WTC11 (cell line): ENCODE results near the gene FAM217A.

Source experiments
- CBFB ChIP-seq: sonication (generic); formaldehyde crosslinking; IDR thresholded peaks from 2 replicates; pipeline ENCODE4 v1.8.1; 2022; ENCODE audit warnings: mild to moderate bottlenecking, low read depth, missing genetic modification reagents
- ESRRA ChIP-seq: sonication (generic); formaldehyde crosslinking; IDR thresholded peaks from 2 replicates; pipeline ENCODE4 v1.8.1; 2022; ENCODE audit warnings: mild to moderate bottlenecking, missing genetic modification reagents, borderline replicate concordance
- FOXP1 ChIP-seq: sonication (generic); formaldehyde crosslinking; IDR thresholded peaks from 2 replicates; pipeline ENCODE4 v1.8.0; 2022; ENCODE audit warnings: missing genetic modification reagents, mild to moderate bottlenecking, moderate library complexity, borderline replicate concordance
- NR2C2 ChIP-seq: sonication (generic); formaldehyde crosslinking; IDR thresholded peaks from 2 replicates; pipeline ENCODE4 v1.8.0; 2022; ENCODE audit warnings: mild to moderate bottlenecking, missing genetic modification reagents
- TF ChIP-seq, protein P1 (sequence below): fragments of 200-600 bp; IDR thresholded peaks from 2 replicates; pipeline ENCODE4 v1.8.0; 2022; ENCODE audit warnings: antibody characterized with exemption
- TF ChIP-seq, protein P2 (sequence below): sonication (generic); formaldehyde crosslinking; IDR thresholded peaks from 2 replicates; pipeline ENCODE4 v1.8.1; 2023; ENCODE audit warnings: mild to moderate bottlenecking, missing genetic modification reagents, moderate library complexity
- TF ChIP-seq, protein P3 (sequence below): fragments of 250-450 bp; sonication (Bioruptor Pico); IDR thresholded peaks from 2 replicates; pipeline ENCODE4 v1.9.0; 2021; ENCODE audit warnings: moderate library complexity, mild to moderate bottlenecking, inconsistent platforms, borderline replicate concordance
- TF ChIP-seq, protein P4 (sequence below): sonication (generic); formaldehyde crosslinking; IDR thresholded peaks from 2 replicates; pipeline ENCODE4 v1.8.0; 2022; ENCODE audit warnings: mild to moderate bottlenecking, missing genetic modification reagents
- TF ChIP-seq, protein P5 (sequence below): sonication (generic); formaldehyde crosslinking; IDR thresholded peaks from 2 replicates; pipeline ENCODE4 v1.8.0; 2023; ENCODE audit warnings: missing genetic modification reagents, mild to moderate bottlenecking, borderline replicate concordance

DNA sequence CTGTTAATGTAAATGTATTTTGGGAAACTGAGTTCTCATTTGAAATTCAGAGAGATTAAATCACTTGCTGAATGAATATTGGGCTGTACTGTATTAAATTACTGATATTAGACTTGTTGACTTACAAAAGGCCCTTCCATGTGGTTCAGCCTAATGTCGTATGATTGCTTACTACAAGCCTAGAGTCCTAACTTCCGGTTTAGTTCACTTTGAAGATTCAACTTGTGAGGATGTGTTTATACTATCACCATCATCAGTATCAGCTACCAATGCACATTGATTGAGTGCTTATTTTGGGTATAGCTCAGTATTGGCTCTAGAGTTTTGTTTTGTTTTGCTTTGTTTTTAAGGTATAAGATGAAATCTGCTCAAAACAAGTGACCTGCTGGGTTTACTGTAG, 48.3 kb downstream of the FAM217A start:
- TF ChIP-seq, protein P1, sequence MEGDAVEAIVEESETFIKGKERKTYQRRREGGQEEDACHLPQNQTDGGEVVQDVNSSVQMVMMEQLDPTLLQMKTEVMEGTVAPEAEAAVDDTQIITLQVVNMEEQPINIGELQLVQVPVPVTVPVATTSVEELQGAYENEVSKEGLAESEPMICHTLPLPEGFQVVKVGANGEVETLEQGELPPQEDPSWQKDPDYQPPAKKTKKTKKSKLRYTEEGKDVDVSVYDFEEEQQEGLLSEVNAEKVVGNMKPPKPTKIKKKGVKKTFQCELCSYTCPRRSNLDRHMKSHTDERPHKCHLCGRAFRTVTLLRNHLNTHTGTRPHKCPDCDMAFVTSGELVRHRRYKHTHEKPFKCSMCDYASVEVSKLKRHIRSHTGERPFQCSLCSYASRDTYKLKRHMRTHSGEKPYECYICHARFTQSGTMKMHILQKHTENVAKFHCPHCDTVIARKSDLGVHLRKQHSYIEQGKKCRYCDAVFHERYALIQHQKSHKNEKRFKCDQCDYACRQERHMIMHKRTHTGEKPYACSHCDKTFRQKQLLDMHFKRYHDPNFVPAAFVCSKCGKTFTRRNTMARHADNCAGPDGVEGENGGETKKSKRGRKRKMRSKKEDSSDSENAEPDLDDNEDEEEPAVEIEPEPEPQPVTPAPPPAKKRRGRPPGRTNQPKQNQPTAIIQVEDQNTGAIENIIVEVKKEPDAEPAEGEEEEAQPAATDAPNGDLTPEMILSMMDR, result no peak
- TF ChIP-seq NR2C2 (CRISPR knock-in tag), result no peak
- TF ChIP-seq, protein P2, sequence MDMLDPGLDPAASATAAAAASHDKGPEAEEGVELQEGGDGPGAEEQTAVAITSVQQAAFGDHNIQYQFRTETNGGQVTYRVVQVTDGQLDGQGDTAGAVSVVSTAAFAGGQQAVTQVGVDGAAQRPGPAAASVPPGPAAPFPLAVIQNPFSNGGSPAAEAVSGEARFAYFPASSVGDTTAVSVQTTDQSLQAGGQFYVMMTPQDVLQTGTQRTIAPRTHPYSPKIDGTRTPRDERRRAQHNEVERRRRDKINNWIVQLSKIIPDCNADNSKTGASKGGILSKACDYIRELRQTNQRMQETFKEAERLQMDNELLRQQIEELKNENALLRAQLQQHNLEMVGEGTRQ (CRISPR knock-in tag), result no peak
- TF ChIP-seq FOXP1 (CRISPR knock-in tag), result no peak
- TF ChIP-seq CBFB, result no peak
- TF ChIP-seq, protein P3, sequence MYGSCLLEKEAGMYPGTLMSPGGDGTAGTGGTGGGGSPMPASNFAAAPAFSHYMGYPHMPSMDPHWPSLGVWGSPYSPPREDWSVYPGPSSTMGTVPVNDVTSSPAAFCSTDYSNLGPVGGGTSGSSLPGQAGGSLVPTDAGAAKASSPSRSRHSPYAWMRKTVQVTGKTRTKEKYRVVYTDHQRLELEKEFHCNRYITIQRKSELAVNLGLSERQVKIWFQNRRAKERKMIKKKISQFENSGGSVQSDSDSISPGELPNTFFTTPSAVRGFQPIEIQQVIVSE (CRISPR knock-in tag), result no peak
- TF ChIP-seq, protein P4, sequence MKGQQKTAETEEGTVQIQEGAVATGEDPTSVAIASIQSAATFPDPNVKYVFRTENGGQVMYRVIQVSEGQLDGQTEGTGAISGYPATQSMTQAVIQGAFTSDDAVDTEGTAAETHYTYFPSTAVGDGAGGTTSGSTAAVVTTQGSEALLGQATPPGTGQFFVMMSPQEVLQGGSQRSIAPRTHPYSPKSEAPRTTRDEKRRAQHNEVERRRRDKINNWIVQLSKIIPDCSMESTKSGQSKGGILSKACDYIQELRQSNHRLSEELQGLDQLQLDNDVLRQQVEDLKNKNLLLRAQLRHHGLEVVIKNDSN (CRISPR knock-in tag), result no peak
- TF ChIP-seq ESRRA (CRISPR knock-in tag), result no peak
- TF ChIP-seq, protein P5, sequence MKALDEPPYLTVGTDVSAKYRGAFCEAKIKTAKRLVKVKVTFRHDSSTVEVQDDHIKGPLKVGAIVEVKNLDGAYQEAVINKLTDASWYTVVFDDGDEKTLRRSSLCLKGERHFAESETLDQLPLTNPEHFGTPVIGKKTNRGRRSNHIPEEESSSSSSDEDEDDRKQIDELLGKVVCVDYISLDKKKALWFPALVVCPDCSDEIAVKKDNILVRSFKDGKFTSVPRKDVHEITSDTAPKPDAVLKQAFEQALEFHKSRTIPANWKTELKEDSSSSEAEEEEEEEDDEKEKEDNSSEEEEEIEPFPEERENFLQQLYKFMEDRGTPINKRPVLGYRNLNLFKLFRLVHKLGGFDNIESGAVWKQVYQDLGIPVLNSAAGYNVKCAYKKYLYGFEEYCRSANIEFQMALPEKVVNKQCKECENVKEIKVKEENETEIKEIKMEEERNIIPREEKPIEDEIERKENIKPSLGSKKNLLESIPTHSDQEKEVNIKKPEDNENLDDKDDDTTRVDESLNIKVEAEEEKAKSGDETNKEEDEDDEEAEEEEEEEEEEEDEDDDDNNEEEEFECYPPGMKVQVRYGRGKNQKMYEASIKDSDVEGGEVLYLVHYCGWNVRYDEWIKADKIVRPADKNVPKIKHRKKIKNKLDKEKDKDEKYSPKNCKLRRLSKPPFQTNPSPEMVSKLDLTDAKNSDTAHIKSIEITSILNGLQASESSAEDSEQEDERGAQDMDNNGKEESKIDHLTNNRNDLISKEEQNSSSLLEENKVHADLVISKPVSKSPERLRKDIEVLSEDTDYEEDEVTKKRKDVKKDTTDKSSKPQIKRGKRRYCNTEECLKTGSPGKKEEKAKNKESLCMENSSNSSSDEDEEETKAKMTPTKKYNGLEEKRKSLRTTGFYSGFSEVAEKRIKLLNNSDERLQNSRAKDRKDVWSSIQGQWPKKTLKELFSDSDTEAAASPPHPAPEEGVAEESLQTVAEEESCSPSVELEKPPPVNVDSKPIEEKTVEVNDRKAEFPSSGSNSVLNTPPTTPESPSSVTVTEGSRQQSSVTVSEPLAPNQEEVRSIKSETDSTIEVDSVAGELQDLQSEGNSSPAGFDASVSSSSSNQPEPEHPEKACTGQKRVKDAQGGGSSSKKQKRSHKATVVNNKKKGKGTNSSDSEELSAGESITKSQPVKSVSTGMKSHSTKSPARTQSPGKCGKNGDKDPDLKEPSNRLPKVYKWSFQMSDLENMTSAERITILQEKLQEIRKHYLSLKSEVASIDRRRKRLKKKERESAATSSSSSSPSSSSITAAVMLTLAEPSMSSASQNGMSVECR (CRISPR knock-in tag), result no peak
